Body of pancreas (tissue), 4 donors: ENCODE measurements around the gene CARD19. TPM values are rescaled to one million over a fixed set of nuclear protein-coding genes. Genes with fewer than 3 reads are reported as not detected.

Source experiments
- ATAC-seq: fragments of 150-250 bp; one replicate; pipeline ENCODE4 v1.9.1; 2016
- DNase-seq, 4 donors: peaks; one replicate each; pipeline ENCODE4 v3.0.0-alpha.2; 2019
- H3K27ac ChIP-seq, 4 donors: fragments of 200-600 bp; sonication (generic); 1 replicate in 3 of 4; 2 replicates in 1 of 4; pipeline versions ENCODE4 v1.5.1 to v1.6.1; 2016 to 2019; ENCODE audit warnings: mild to moderate bottlenecking in 1 of 4, mixed read lengths in 1 of 4, moderate library complexity in 1 of 4
- H3K27me3 ChIP-seq, 2 donors: fragments of 200-600 bp; sonication (generic); one replicate each; pipeline ENCODE4 v1.6.0; 2016; ENCODE audit warnings: mild to moderate bottlenecking in 1 of 2
- H3K36me3 ChIP-seq, 2 donors: fragments of 200-600 bp; sonication (generic); replicated peaks in 1 of 2; 2 replicates each; pipeline ENCODE4 v1.5.1; 2016; ENCODE audit warnings: low read depth in 2 of 2; ENCODE audit not compliant: insufficient read depth in 1 of 2
- H3K4me1 ChIP-seq: fragments of 200-600 bp; sonication (generic); one replicate; pipeline ENCODE4 v1.6.0; 2016
- H3K4me3 ChIP-seq, 2 donors: fragments of 200-600 bp; sonication (generic); 1 replicate in 1 of 2; 2 replicates in 1 of 2; pipeline ENCODE4 v1.5.1; 2016 to 2019
- H3K9me3 ChIP-seq, 3 donors: fragments of 200-600 bp; sonication (generic); 1 replicate in 2 of 3; 2 replicates in 1 of 3; pipeline ENCODE4 v1.5.1; 2016
- POLR2A ChIP-seq, 3 donors: fragments of 450-650 bp; IDR thresholded peaks; one replicate each; pipeline ENCODE4 v1.6.1; 2016; ENCODE audit warnings: antibody characterized with exemption in 3 of 3, mild to moderate bottlenecking in 2 of 3
- WGBS, 2 donors: methylation state at CpG; one replicate each; pipeline ENCODE4 v1.1.5; 2017; 5-methylcytosine and 5-hydroxymethylcytosine counted together
- intact Hi-C: fragments of 100-400 bp; cut with DNase I; formaldehyde crosslinking; loops from one replicate; pipeline ENCODE4 v1.15.1; 2023
- total RNA-seq, 2 donors: library from RNA; depleted of rRNA; stranded (reverse); fragments of >200 nt; gene quantifications; one replicate each; pipeline ENCODE4 v1.1.0, GENCODE V29; 2016
- TF ChIP-seq, protein P1 (sequence below), 7 experiments: fragments of 450-650 bp in 4 of 7; fragments of 200-600 bp in 3 of 7; sonication (generic) in 3 of 7; IDR thresholded peaks; one replicate each; pipeline ENCODE4 v1.5.1; 2016 to 2019; ENCODE audit warnings: antibody characterized with exemption in 7 of 7

CARD19 gene
- total RNA-seq, 2 donors from 2014 or later, result 4.3 to 20.8 TPM

DNA sequence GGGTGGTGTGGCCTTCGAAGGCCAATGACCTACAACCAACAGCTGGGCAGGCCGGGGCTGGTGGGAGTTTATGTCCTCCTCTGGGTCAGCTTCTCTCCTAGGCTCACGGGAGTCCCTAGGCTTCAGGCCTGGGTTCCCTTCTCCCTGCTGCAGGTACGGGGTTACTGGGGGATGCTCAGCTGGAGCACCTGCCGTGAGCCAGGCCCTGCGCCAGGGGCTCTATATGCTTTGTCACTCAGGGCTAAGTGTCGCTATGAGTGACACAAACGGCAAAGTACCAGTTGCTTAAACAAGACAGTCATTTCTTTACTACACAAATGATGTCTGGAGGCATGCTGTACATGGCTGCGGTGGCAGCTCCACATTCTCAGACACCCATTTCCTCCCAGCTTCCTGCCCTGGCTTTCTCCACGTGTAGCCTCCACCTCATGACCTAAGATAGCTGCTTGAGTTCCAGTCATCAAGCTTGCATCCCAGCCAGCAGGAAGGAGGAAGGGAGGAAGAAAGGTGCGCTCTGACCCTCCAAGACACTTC is 60.5 kb downstream of the CARD19 start:
- TF ChIP-seq, protein P1, sequence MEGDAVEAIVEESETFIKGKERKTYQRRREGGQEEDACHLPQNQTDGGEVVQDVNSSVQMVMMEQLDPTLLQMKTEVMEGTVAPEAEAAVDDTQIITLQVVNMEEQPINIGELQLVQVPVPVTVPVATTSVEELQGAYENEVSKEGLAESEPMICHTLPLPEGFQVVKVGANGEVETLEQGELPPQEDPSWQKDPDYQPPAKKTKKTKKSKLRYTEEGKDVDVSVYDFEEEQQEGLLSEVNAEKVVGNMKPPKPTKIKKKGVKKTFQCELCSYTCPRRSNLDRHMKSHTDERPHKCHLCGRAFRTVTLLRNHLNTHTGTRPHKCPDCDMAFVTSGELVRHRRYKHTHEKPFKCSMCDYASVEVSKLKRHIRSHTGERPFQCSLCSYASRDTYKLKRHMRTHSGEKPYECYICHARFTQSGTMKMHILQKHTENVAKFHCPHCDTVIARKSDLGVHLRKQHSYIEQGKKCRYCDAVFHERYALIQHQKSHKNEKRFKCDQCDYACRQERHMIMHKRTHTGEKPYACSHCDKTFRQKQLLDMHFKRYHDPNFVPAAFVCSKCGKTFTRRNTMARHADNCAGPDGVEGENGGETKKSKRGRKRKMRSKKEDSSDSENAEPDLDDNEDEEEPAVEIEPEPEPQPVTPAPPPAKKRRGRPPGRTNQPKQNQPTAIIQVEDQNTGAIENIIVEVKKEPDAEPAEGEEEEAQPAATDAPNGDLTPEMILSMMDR (IDR thresholded peaks at IDR 0.05), result no peak
- no peak for TF ChIP-seq POLR2A (IDR thresholded peaks at IDR 0.05)
- Histone ChIP-seq H3K27me3 (no peaks in the 10 kb centered on the region), H3K4me1 (peaks cover 9% of the 10 kb centered on the region), H3K27ac (no peak overlapping the region), H3K36me3 (no peaks in the 10 kb centered on the region), H3K9me3 (no peaks in the 10 kb centered on the region), H3K4me3 (no peak overlapping the region)
- ATAC-seq (no peak), DNase-seq (no peak)
- intact Hi-C loops, result no loop called here
- WGBS, 2 donors, result 86 to 91% methylated on average over 7 to 11 of the region's 11 CpGs

DNA sequence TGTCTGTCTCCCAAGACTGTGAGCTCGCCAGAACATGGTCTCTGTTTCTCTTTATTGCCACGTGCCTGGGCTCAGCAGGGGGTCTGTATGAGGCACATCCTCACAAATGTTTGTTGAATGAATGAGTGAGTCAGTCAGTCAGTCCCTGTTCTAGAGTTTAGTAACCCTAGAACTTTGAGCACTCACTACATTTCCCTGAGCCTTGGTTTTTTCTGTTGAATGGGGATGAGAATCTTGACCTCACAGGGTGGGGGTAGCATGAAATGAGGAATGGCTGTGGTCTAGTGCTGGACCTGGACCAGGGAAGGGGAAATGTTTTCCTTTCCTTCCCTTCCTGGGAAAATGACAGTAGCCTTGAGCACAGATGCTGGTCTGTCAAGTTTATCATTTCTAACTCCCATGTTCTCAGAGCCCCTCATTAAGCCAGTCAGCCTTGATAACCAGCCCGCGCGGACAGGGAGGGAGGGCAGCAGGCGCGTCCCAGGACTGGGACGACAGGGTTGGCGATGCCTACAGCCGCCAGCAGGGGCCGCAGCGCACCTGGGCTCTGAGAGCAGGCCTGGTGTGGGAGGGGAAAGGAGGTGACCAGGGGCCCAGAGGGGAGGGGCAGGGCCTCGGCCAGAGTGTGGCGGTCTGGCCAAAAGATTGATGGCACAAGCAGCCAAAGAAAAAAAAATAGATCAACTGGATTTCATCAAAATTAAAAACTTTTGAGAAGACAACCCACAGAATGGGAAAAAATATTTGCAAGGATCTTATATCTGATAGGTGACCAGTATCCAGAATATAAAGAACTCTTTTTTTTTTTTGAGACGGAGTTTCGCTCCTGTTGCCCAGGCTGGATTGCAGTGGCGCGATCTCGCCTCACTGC is 63.8 kb downstream of the CARD19 start:
- WGBS, 2 donors, result 7 to 8% methylated on average over 19 of the region's 19 CpGs
- peak; percentile 89 to 92 (median 89) for DNase-seq
- ATAC-seq, result peak; percentile 98
- H3K4me1 ChIP-seq, result peaks cover 9% of the 10 kb centered on the region
- H3K27ac ChIP-seq, result no peak overlapping the region
- TF ChIP-seq, protein P1 (IDR thresholded peaks at IDR 0.05), result peak; percentile 95 to 98 (median 97)
- no peak for TF ChIP-seq POLR2A (IDR thresholded peaks at IDR 0.05)
- intact Hi-C loops, result loop anchor here (5.0 kb wide), 1 partner anchor 142 kb away; no protein-coding TSS in a partner anchor
- H3K27me3 ChIP-seq, result no peaks in the 10 kb centered on the region
- H3K9me3 ChIP-seq, result no peaks in the 10 kb centered on the region
- H3K36me3 ChIP-seq, result no peaks in the 10 kb centered on the region
- no peak overlapping the region for H3K4me3 ChIP-seq

DNA sequence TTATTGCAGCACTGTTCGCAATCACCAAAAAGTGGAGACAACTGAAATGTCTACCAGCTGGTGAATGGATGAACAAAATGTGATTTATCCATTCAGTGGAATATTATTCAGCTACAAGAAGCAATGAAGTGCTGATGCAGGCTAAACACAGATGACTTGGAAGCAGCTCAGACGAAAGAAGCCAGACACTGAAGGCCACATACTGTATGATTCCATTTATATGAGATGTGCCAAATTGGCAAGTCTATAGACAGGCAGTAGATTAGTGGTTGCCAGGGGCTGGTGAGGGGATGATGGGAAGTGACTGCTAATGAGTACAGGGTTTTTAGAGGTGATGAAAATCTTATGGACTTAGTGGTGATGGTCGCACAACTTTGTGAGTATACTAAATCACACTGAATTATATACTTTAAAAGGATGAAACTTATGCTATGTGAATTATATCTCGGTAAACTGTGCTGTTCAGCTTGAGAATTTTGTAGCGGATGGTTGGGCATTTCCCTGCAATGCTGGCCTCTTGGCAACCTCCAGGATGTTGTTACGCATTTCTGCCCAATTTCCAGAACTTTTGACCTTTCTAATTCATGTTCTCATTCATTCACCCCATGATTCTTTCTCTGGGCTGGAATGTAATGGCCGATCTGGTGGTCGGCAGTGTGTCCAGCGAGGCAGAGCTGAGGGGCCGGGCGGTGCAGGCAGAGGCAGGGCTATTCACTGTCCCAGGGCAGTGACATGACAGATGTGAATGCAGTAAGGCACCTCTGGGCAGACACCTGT is 66.0 kb downstream of the CARD19 start:
- Histone ChIP-seq H3K27me3 (no peaks in the 10 kb centered on the region), H3K4me3 (no peak overlapping the region), H3K36me3 (no peaks in the 10 kb centered on the region), H3K4me1 (peaks cover 9% of the 10 kb centered on the region), H3K27ac (no peak overlapping the region), H3K9me3 (no peaks in the 10 kb centered on the region)
- 74% methylated on average over 11 of the region's 11 CpGs for whole genome bisulfite sequencing, 2 donors
- DNase-seq (no peak), ATAC-seq (no peak)
- TF ChIP-seq, protein P1 (IDR thresholded peaks at IDR 0.05), result no peak
- TF ChIP-seq POLR2A (IDR thresholded peaks at IDR 0.05), result no peak
- intact Hi-C loops, result loop anchor here (5.0 kb wide), 1 partner anchor 140 kb away; no protein-coding TSS in a partner anchor

Other genes starting within 250 kb of the CARD19 start
- gene ZNF484, start 218.2 kb upstream of the CARD19 start, total RNA-seq, result 1 to 10 TPM; 5.3 to 7.0 TPM
- 10 to 100 TPM; 12.2 to 13.2 TPM for gene FGD3, start 148.7 kb upstream of the CARD19 start, total RNA-seq
- 1 to 10 TPM in 1 of 2 donors, not detected in 1; 3.6 TPM for gene SUSD3, start 37.5 kb upstream of the CARD19 start, total RNA-seq
- 10 to 100 TPM; 32.6 to 32.9 TPM for gene NINJ1, start 38.0 kb downstream of the CARD19 start, total RNA-seq
- 100 to 1,000 TPM in 1 of 2 donors, 10 to 100 TPM in 1; 85.4 to 173 TPM for gene WNK2, start 87.9 kb downstream of the CARD19 start, total RNA-seq